ENCODE results near the gene PPFIBP1. TPM values are rescaled to one million over a fixed set of nuclear protein-coding genes. Genes with fewer than 3 reads are reported as not detected.
"Not testable (repeated sequence)": the region's sequence is repeated elsewhere in the genome, so short reads cannot be mapped to it uniquely, and the experiment has no call there.

The PPFIBP1 gene
- total RNA-seq, 1 donor = 131 TPM

DNA sequence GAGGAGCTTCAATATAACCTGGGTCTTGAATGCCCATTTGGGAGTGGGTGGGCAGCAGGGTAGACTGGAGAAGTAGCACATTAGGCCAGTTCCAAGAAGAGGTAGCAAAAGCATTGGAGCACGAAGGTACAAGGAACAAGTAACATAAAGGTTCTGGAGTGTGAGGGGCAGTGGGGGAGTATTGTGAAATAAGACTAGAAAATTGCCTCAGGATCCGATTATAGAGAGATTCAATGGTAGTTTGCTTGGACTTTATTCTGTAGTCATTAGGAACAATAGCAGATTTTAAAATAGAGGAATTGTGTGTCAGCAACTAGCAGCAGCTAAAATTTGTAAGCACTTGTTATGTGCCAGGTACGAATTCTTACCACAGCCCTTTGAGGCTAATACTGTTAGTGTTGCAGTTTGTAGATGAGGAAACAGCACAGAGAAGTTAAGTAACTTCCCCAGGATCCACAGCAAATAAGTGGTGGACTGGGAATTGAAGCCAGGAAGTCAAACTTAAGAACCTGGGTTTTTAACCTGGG is 61.8 kb downstream of the PPFIBP1 start:
- no peak overlapping the region for H3K4me3 ChIP-seq (ENCODE audit: low read depth, low read length)
- TF ChIP-seq, protein P1, sequence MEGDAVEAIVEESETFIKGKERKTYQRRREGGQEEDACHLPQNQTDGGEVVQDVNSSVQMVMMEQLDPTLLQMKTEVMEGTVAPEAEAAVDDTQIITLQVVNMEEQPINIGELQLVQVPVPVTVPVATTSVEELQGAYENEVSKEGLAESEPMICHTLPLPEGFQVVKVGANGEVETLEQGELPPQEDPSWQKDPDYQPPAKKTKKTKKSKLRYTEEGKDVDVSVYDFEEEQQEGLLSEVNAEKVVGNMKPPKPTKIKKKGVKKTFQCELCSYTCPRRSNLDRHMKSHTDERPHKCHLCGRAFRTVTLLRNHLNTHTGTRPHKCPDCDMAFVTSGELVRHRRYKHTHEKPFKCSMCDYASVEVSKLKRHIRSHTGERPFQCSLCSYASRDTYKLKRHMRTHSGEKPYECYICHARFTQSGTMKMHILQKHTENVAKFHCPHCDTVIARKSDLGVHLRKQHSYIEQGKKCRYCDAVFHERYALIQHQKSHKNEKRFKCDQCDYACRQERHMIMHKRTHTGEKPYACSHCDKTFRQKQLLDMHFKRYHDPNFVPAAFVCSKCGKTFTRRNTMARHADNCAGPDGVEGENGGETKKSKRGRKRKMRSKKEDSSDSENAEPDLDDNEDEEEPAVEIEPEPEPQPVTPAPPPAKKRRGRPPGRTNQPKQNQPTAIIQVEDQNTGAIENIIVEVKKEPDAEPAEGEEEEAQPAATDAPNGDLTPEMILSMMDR (IDR thresholded peaks at IDR 0.05; ENCODE audit: insufficient read depth, low read length) = no peak
- DNase-seq (ENCODE audit: low read depth) = no peak

DNA sequence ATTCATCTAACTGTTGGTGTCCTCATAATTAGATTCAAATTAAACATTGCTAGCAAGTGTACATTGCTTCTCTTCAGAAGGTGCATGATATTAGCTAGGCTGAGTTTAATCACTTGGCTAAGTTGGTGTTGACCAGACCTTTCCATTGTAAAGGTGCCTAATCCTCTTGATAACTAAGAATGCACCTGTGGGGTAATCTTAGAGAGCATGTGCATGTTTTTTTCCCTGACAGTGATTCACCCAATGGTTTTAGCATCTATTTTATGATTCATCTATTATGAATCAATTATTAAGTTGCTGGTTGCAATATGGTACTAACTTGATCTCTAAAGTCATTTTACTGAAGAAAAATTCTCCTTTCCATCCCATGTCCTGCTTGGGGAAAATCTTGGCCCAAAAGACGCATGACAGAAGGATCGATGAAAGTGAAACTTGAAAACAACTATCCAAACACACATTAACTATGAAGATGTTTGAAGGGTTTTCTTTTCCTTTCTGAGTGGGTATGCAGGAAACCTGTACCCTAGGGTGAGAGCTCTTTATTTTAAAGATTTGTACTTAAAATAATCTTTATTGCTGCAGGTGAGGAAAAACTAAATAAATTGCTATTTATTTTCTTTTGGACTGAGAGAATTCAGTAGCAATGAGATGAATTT is 64.2 kb downstream of the PPFIBP1 start:
- DNase-seq (ENCODE audit: low read depth); H3K4me3 ChIP-seq (ENCODE audit: low read depth, low read length): not testable (repeated sequence)

DNA sequence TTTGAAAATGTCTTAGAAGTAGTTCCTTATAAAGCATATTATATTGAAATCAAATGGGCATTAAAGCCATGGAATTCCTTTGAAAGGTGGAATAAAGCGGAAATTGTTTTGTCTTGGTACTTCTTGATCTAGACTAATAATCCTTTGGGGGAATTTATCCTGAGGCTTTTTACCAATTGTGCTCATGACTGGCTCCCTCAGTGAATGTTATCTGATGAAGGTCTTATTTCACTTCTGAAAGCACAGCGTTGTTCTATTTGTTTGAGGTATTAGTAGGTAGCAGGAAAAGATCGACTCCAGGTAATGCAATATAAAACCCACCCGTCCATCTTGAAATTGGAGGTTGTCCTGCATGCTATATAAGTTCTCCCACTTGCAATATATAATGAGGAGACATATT is 64.8 kb downstream of the PPFIBP1 start:
- H3K4me3 ChIP-seq (ENCODE audit: low read depth, low read length) = no peak overlapping the region
- DNase-seq (ENCODE audit: low read depth) = no peak
- TF ChIP-seq, protein P1 (IDR thresholded peaks at IDR 0.05; ENCODE audit: insufficient read depth, low read length) = no peak

DNA sequence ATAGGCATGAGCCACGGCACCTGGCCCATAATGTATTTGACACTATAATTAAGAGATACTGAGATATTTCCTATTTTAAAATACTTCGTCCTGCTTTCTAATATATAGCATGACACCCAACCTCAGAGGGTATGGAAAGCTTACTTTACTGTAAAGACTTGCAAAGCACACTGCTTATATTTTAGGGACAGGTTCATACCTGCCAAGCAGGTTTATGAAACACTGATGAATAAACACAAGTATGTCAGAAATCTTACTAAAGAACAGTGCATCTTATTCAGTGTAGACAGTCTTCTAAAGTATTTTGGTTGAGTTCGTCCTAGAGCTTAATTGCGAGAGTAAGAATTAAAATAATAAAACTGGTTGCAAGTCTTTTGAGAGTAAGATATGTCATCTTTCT is 65.4 kb downstream of the PPFIBP1 start:
- DNase-seq (ENCODE audit: low read depth) = no peak
- TF ChIP-seq, protein P1 (IDR thresholded peaks at IDR 0.05; ENCODE audit: insufficient read depth, low read length) = no peak
- H3K4me3 ChIP-seq (ENCODE audit: low read depth, low read length) = no peak overlapping the region

DNA sequence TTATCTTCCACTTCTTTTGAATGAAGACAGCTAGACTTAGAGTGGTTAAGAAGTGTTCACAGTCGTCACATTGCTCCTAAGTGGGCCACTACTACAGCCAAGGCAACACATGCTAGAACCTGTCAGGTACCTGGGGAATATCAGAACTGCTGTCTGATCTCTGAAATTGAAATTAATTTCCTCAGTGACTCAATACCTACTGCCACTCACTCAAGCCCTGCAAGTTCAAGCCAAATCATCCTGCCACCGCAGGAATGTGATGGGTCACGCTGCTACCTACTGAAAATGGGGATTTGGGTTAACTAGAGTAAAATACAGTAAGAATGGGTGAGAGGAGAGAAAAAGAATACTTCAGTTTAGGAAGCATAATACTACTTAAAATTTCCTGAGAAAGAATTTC is 67.7 kb downstream of the PPFIBP1 start:
- not testable (repeated sequence) for DNase-seq (ENCODE audit: low read depth); H3K4me3 ChIP-seq (ENCODE audit: low read depth, low read length)

DNA sequence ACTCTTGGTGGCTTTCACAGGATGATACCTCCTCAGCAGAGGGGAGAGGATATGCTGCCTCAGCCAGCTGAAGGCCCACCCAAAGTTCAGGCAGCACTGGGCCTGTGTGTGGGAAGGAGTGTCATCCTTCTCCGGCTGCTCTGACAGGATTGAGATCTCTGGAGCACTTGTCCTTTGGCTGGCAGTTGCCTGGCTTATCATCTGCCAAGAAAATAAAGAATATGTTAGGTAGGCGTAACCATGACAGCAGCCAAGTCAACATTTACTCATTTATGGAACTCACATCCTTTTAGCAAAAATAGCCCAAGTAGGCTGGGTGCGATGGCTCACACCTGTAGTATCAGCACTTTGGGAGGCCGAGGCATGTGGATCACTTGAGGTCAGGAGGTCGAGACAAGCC is 68.5 kb downstream of the PPFIBP1 start:
- peak; percentile 84 for DNase-seq (ENCODE audit: low read depth)
- TF ChIP-seq, protein P1 (IDR thresholded peaks at IDR 0.05; ENCODE audit: insufficient read depth, low read length) = no peak
- H3K4me3 ChIP-seq (ENCODE audit: low read depth, low read length) = no peak overlapping the region

DNA sequence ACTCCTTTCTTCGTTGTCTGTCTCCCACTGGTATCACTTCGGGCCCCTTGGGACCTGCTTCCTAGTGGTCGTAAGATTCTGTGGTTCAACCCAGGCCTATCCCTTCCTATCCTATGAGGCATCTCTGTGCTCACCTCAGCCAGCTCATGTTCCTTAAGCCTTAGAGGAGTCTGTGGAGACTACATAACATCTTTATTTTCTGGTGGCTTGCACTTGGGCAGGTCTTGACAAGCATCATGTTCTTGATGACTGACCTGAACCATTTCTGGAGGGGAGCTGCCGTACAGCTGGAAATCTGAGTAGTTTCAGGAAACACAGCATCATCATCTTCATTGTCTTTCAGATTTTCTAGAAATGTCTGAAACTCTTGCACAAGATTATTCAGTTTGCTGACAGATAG is 69.3 kb downstream of the PPFIBP1 start:
- DNase-seq (ENCODE audit: low read depth) = no peak
- H3K4me3 ChIP-seq (ENCODE audit: low read depth, low read length) = no peak overlapping the region
- TF ChIP-seq, protein P1 (IDR thresholded peaks at IDR 0.05; ENCODE audit: insufficient read depth, low read length) = no peak

DNA sequence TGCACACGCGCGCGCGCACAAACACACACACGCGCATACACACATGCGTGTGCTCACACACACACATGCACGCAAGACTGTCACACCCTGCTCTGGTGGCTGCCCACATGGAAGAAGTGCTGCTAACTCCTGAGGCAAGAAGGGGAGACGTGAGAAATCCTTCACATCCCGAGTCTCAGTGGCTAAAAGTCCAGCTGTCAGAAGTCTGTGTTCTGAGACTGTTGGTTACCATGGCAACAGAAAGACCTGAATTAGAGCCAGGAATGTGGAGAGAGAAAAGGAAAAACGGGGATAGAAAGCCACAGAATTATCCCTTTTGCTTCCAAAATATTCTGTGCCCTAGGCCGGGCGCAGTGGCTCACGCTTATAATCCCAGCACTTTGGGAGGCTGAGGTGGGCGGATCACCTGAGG is 71.2 kb downstream of the PPFIBP1 start:
- DNase-seq (ENCODE audit: low read depth) = peak; percentile 90
- TF ChIP-seq, protein P1 (IDR thresholded peaks at IDR 0.05; ENCODE audit: insufficient read depth, low read length) = no peak
- H3K4me3 ChIP-seq (ENCODE audit: low read depth, low read length) = no peak overlapping the region

DNA sequence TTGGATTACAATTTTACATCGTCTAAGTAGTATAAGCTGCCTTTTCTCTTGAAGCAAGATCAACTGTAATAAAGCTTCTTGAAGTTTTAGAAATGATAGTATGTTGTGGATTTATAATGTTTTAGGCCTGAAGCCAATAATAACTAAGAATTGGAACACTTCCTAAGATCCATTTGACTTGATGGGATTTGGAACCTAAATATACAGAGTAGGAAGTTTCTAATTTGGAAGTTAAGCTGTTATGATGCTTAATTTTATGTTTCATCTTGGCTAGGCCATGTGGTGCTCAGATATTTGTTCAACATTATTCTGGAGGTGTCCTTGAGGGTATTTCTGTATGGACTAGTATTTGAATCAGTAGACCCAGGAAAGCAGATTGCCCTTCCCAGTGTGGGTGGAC is 74.9 kb downstream of the PPFIBP1 start:
- DNase-seq (ENCODE audit: low read depth); H3K4me3 ChIP-seq (ENCODE audit: low read depth, low read length): not testable (repeated sequence)

DNA sequence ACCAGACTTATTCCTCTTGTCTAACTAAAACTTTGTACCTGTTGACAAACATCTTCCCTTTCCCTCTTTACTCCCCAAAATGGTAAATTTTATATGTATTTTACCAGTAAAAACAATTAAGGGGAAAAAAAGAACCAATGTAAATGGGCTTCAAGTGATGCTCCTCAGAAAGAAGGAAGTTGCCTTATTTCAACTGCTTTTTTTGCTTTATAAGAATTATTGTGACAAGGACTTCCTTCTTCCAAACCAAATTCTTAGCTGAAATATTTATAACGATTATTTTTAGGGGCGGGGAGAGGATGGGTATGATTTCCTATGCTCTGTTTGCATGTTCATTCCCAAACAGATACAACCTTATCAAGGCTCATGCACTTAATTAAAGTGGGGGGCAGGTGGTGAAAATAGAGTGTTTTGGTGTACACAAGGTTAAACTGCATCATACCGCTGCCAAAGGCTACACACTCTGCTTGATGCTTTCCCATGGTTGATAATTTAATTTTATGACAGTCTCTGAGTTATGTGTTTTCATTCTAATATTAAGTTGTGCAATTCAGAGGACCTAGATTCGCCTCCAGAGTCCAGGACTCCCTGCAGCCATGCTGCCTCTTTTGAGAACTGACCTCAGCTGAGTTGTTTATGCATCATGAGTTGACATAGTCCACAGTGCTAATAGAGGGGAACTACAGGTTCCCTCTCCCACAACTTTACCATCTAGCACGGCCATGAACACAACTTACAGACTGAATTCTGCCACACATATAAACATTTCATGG is 77.2 kb downstream of the PPFIBP1 start:
- not testable (repeated sequence) for H3K4me3 ChIP-seq (ENCODE audit: low read depth, low read length); DNase-seq (ENCODE audit: low read depth)

Measured in fibroblast of the aortic adventitia (primary cell).